GM12892 (cell line): Measurements from ENCODE around the gene OR2AT4.

ENCODE experiments used
- DNase-seq: peaks from one replicate; pipeline ENCODE4 v3.0.0; 2011; ENCODE audit not compliant: insufficient read length
- FAIRE-seq: peaks from 2 replicates; lab custom pipeline; 2011; peaks lifted over from hg19 to GRCh38; lab: Jason Lieb, UNC
- POLR2A ChIP-seq: IDR thresholded peaks from 2 replicates; pipeline ENCODE4 v1.6.1; 2011; ENCODE audit warnings: low read depth, low read length, control low read depth
- POLR2AphosphoS5 ChIP-seq: IDR thresholded peaks from 2 replicates; pipeline ENCODE4 v1.6.1; 2011; ENCODE audit warnings: low read depth, low read length, control low read depth
- TAF1 ChIP-seq: IDR thresholded peaks from 2 replicates; pipeline ENCODE4 v1.6.1; 2011; ENCODE audit warnings: low read depth, mild to moderate bottlenecking, control low read depth, low read length, borderline replicate concordance

The OR2AT4 gene

GRCh38 chr11:75077316-75077715 lies 19.4 kb downstream of the OR2AT4 start:
- FAIRE-seq (no peak), DNase-seq (no peak)
- TF ChIP-seq POLR2A (no peak), POLR2AphosphoS5 (no peak), TAF1 (no peak)

- DNase-seq: no peak
- no peak for TF ChIP-seq POLR2A
- no peak for TF ChIP-seq POLR2AphosphoS5
- TF ChIP-seq TAF1: no peak
- no peak for FAIRE-seq
These were observed 20.0 kb downstream of the OR2AT4 start for GRCh38 chr11:75076671-75077070.

GRCh38 chr11:75073459-75074190 lies 23.1 kb downstream of the OR2AT4 start:
- no peak for TF ChIP-seq POLR2A
- TF ChIP-seq TAF1: no peak
- no peak for TF ChIP-seq POLR2AphosphoS5
- DNase-seq (no peak), FAIRE-seq (no peak)

DNA sequence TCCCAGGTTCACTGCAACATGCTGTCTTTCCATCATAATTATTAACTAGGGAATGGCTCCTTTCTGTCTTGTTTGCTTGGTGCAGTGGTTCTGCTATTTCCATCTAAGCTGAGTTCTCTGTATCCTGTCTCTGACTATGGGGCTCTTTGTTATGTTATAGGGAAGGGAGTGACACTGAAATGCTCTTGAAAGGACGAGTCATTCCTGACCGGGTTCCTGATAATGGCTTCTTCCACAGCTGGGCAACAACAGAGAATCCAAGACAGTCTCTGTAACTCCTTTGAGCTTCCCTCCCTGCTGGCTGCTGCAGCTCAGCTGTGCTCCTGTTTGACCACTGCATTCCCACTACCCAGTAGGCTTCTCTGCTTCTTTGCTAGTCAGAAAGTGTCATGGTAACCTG lies 24.1 kb downstream of the OR2AT4 start:
- FAIRE-seq (peak; percentile 57), DNase-seq (no peak)
- TF ChIP-seq POLR2A (no peak), POLR2AphosphoS5 (no peak), TAF1 (no peak)

DNA sequence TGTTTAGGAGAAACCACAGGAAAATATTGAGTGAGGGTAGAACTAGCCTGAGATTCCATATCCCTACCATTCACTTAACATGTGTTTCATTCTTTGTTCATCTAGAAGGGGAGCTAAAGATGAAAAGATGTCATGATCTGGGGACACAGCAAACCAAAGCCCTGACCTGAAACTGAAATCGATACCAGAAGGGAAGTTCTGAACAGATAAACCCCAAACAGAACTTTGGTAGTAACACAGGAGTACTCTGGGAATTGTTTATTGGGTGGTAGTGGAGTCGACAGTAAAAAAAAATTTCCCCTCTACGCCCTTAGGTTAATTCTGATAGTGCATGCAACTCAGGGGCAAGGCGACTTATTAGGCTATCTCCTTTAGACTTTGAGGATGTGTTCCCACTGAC lies 27.2 kb downstream of the OR2AT4 start:
- DNase-seq (no peak), FAIRE-seq (peak; percentile 90)
- TF ChIP-seq POLR2AphosphoS5: no peak
- no peak for TF ChIP-seq POLR2A
- TF ChIP-seq TAF1: no peak

GRCh38 chr11:75068993-75069392 lies 27.7 kb downstream of the OR2AT4 start:
- FAIRE-seq: no peak
- no peak for TF ChIP-seq TAF1
- TF ChIP-seq POLR2A: no peak
- no peak for TF ChIP-seq POLR2AphosphoS5
- DNase-seq: no peak

- TF ChIP-seq POLR2A (no peak), POLR2AphosphoS5 (no peak), TAF1 (no peak)
- FAIRE-seq (no peak), DNase-seq (no peak)
These were observed 28.1 kb downstream of the OR2AT4 start for GRCh38 chr11:75068559-75068958.

- TF ChIP-seq POLR2A (no peak), TAF1 (no peak), POLR2AphosphoS5 (no peak)
- DNase-seq (no peak), FAIRE-seq (peak; percentile 58)
These were observed 30.6 kb downstream of the OR2AT4 start for GRCh38 chr11:75066061-75066460.

DNA sequence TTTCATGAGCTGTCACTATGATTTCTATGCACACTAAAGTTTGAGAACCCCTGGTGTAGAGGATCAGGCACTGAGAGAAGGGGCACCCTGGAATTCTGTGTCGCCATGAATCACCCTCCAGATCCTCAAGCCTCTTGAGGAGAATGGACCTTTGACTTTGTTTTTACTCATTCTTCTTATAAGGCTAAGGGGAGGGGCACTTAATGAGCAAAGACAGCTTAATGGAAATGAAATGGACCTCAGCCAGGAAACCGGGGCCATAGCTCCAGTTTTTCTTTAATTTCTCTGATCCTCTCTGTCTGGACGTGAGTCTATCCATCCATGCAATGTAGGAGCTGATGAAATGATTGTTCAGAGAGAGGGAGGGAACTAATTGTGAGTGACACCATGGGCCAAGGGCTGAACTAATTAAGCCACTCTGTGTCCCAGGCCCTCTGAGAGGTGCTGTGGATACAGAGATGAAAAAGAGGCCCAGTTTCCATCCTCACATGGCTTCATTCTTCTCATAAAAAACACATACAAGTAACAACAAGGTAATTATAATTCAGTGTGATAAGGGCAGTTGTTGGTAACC lies 32.8 kb downstream of the OR2AT4 start:
- FAIRE-seq: peak; percentile 44

GRCh38 chr11:75059299-75059698 lies 37.4 kb downstream of the OR2AT4 start:
- TF ChIP-seq TAF1 (no peak), POLR2AphosphoS5 (no peak), POLR2A (no peak)
- DNase-seq (no peak), FAIRE-seq (no peak)

More for the DNA sequence above, 32.8 kb downstream of the OR2AT4 start:
- no peak for TF ChIP-seq TAF1
- TF ChIP-seq POLR2AphosphoS5: no peak
- TF ChIP-seq POLR2A: no peak
- no peak for DNase-seq

DNA sequence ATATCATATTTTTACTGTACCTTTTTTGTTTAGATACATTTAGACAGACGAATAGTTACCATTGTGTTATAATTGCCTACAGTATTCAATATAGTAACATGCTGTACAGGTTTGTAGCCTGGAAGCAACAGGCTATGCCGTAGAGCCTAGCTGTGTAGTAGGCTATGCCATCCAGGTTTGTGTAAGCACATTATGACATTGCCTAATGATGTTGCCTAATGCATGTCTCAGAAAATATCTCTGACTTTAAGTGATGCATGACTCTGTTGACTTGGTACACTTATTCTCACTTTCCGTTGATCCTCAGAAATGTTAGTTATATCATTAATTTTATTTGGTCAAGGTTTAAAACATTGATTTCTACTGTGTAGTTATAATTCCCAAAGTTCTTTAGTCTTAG lies 39.9 kb downstream of the OR2AT4 start:
- FAIRE-seq (no peak), DNase-seq (no peak)
- TF ChIP-seq TAF1 (no peak), POLR2AphosphoS5 (no peak), POLR2A (no peak)

GRCh38 chr11:75055511-75055910 lies 41.2 kb downstream of the OR2AT4 start:
- FAIRE-seq (no peak), DNase-seq (no peak)
- no peak for TF ChIP-seq TAF1
- no peak for TF ChIP-seq POLR2A
- TF ChIP-seq POLR2AphosphoS5: no peak
